Measurements from ENCODE around the gene TMEM8B. TPM values are rescaled to one million over a fixed set of nuclear protein-coding genes. Genes with fewer than 3 reads are reported as not detected.

The TMEM8B gene
- total RNA-seq, 1 donor, result 0.86 TPM

DNA sequence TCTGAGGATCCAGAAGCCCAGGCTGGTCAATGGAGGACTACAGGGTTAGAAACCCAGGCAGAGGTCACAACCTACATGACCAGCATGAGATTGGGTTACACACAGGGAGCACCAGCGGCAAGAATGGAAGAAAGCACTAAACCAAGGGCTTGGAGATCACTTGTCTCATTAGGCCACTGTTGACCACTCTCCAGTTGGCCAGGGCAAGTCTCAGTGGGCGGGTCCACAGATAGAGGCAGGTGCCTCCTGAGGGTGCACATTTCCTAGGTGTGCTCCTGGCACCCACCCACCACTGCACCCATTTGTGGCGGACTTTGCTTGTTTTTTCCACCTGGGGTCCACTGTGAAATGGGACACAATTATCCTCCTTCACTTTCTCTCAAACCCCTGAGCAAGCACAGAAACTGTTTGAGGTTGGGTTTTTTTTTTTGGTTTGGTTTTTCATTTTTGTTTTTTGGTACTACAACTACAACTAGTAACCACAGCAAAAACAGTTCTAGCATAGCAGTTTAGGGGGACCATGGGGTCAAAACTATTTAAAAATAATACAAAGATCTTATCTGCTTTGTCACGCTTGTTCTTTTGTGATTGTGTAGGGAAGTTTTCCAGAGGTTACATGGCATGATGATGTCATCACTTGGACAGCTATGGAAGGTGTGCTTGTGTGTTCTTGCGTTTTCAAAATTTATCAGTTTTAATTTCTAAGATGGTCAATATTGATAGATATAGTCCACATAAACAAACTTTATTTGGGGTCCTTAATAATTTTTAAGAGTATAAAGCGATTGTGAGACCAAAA is 31.5 kb upstream of the TMEM8B start:
- TF ChIP-seq, protein P1, sequence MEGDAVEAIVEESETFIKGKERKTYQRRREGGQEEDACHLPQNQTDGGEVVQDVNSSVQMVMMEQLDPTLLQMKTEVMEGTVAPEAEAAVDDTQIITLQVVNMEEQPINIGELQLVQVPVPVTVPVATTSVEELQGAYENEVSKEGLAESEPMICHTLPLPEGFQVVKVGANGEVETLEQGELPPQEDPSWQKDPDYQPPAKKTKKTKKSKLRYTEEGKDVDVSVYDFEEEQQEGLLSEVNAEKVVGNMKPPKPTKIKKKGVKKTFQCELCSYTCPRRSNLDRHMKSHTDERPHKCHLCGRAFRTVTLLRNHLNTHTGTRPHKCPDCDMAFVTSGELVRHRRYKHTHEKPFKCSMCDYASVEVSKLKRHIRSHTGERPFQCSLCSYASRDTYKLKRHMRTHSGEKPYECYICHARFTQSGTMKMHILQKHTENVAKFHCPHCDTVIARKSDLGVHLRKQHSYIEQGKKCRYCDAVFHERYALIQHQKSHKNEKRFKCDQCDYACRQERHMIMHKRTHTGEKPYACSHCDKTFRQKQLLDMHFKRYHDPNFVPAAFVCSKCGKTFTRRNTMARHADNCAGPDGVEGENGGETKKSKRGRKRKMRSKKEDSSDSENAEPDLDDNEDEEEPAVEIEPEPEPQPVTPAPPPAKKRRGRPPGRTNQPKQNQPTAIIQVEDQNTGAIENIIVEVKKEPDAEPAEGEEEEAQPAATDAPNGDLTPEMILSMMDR (IDR thresholded peaks at IDR 0.05; ENCODE audit: insufficient read depth, low read depth, low read length), result no peak
- no peak overlapping the region for H3K4me3 ChIP-seq (ENCODE audit: low read depth, low read length)
- DNase-seq (ENCODE audit: low read depth), result no peak

DNA sequence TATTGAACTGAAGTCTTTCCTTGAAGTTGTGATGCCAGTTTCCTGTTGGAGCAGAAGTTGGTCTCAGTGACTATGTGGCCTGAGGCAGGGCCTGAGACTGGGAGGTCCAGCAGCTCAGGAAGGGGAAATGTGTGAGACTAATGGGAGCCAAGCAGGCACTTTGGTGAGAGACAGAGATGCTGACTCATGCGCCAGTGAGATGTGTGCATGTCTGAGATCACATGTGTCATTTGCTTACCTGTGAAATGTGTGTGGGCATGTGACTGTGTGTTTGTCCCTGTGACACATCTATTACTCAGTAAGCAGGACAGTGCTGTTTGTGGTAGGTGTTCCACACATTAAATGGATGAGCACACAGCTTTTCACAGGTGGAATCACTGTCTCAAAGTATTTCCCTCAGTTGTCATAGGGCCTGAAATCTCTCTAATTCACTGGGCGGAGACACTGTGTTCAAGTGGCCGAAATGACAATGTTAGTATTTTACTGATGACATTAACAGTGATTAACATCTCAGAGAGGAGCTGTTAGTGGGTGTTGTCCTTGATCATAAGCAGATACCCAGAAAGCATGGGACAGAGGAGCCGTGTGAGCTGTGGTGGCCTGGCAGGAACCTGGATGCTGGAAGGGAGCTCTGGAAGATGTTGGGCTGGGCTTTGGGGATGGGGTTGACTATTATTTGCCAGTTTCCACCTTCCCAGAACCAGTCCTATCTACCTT is 30.2 kb upstream of the TMEM8B start:
- H3K4me3 ChIP-seq (ENCODE audit: low read depth, low read length), result no peak overlapping the region
- peak; percentile 23 for DNase-seq (ENCODE audit: low read depth)
- TF ChIP-seq, protein P1 (IDR thresholded peaks at IDR 0.05; ENCODE audit: insufficient read depth, low read depth, low read length), result no peak

DNA sequence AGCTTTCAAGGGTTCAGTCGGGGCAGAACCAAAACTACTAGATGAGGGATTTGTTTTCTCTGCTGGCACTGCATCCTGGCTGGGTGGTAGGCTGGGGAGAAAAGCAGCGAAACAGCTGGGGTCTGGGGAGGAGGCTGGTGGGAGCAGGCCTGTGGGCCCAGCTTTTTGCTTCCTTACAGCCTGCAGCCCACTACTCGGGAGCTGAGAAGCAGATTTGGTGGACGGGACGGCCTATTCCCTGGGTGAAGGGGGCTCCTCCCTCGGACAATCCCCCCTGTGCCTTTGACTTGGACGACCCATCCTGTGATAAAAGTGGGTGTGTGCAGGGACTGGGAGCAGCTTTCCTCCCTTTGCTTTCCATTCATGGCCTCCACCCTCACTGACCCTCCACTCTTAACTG is 28.5 kb upstream of the TMEM8B start:
- TF ChIP-seq, protein P1 (IDR thresholded peaks at IDR 0.05; ENCODE audit: insufficient read depth, low read depth, low read length), result no peak
- H3K4me3 ChIP-seq (ENCODE audit: low read depth, low read length), result no peak overlapping the region
- DNase-seq (ENCODE audit: low read depth), result no peak

DNA sequence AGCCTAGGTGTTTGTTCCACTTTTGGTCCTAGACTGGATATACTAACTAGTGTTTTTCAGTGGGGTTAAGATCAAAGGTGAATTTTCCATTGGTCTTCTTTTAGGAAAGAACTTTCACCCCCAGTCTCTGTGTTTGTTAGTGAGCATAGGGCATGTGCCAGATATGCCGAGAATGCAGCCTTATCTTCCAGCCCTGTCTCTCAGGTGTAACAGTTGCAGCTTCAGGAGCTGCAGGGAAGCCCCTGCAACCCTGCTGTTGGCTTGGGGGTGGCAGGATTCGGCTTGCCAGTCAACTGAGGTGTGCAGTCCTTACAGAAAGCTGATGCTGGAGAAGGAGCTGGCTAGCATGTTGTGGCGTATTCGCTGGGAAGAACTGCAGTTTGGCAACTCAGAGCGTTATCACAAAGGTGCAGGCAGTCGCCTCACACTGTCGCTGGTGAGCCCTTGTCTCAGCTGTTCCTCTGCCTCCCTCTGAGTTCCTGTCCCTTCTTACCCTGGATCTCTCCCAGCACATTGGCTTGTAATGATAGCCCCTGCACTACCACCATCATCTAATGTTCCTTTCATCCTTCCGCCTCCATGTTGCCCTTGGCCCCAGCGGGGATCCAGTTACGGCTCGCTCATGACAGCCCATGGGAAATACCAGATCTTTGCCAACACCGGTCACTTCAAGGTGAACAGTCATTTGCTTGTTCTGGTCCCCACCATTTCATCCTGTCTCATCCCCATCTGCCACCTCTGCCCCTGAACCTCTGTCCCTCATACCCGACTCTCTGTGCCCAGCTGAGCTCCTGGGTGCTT is 27.5 kb upstream of the TMEM8B start:
- TF ChIP-seq, protein P1 (IDR thresholded peaks at IDR 0.05; ENCODE audit: insufficient read depth, low read depth, low read length), result no peak
- no peak overlapping the region for H3K4me3 ChIP-seq (ENCODE audit: low read depth, low read length)
- DNase-seq (ENCODE audit: low read depth), result no peak

DNA sequence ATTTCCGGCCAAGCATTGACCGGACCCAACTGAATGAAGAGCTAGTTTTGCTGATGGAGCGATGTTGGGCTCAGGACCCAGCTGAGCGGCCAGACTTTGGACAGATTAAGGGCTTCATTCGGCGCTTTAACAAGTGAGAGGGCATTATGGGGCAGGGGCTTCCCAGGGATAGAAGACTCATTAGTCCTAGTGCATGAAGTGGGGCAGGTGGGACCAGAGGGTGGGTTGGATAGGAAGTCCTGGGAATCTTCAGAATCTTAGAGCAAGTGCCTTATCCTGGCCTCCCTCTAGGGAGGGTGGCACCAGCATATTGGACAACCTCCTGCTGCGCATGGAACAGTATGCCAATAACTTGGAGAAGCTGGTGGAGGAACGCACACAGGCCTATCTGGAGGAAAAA is 22.9 kb upstream of the TMEM8B start:
- H3K4me3 ChIP-seq (ENCODE audit: low read depth, low read length), result no peak overlapping the region
- TF ChIP-seq, protein P1 (IDR thresholded peaks at IDR 0.05; ENCODE audit: insufficient read depth, low read depth, low read length), result no peak
- no peak for DNase-seq (ENCODE audit: low read depth)

DNA sequence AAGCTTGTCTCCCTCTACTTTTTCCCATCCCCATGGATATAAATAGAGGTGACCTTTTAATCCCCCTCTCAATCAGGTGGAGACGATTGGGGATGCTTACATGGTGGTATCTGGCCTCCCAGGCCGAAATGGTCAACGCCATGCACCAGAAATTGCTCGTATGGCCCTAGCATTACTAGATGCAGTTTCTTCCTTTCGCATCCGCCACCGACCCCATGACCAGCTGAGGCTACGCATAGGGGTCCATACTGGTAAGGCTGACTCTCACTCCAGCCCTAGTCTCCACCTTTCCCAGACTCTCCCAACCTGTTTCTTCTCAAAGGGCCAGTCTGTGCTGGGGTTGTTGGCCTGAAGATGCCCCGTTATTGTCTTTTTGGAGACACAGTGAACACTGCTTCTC is 20.6 kb upstream of the TMEM8B start:
- TF ChIP-seq, protein P1 (IDR thresholded peaks at IDR 0.05; ENCODE audit: insufficient read depth, low read depth, low read length), result no peak
- no peak for DNase-seq (ENCODE audit: low read depth)
- H3K4me3 ChIP-seq (ENCODE audit: low read depth, low read length), result no peak overlapping the region
